H9 (cell line): ENCODE results near the gene RANGAP1. TPM values are rescaled to one million over a fixed set of nuclear protein-coding genes. Genes with fewer than 3 reads are reported as not detected.

Experiments
- DNase-seq: peaks from one replicate; pipeline ENCODE4 v3.0.0-alpha.2; 2017
- H2AFZ ChIP-seq: one replicate; pipeline ENCODE4 v1.6.1; 2013; ENCODE audit warnings: mild to moderate bottlenecking, low read length, control low read depth, moderate library complexity
- H2AK5ac ChIP-seq: 2 replicates; pipeline ENCODE4 v1.6.1; 2013; ENCODE audit warnings: low read length, control low read depth, mixed read lengths; ENCODE audit not compliant: insufficient read length
- H2BK120ac ChIP-seq: one replicate; pipeline ENCODE4 v1.6.1; 2013; ENCODE audit warnings: low read depth, mild to moderate bottlenecking, low read length, control low read depth, inconsistent platforms; ENCODE audit not compliant: poor library complexity, severe bottlenecking
- H2BK12ac ChIP-seq: 2 replicates; pipeline ENCODE4 v1.6.1; 2013; ENCODE audit warnings: low read length, control low read depth, mixed read lengths, low read depth; ENCODE audit not compliant: insufficient read length
- H2BK15ac ChIP-seq: 2 replicates; pipeline ENCODE4 v1.6.1; 2013; ENCODE audit warnings: low read depth, low read length, control low read depth
- H2BK20ac ChIP-seq: one replicate; pipeline ENCODE4 v1.6.1; 2013; ENCODE audit warnings: low read depth, mild to moderate bottlenecking, low read length, control low read depth, inconsistent platforms; ENCODE audit not compliant: poor library complexity, severe bottlenecking
- H2BK5ac ChIP-seq: 2 replicates; pipeline ENCODE4 v1.6.1; 2013; ENCODE audit warnings: low read length, control low read depth, mixed read lengths; ENCODE audit not compliant: insufficient read length
- H3K14ac ChIP-seq: 2 replicates; pipeline ENCODE4 v1.6.1; 2013; ENCODE audit warnings: low read length, control low read depth; ENCODE audit not compliant: insufficient read depth
- H3K18ac ChIP-seq: 2 replicates; pipeline ENCODE4 v1.6.1; 2013; ENCODE audit warnings: low read depth, mild to moderate bottlenecking, mixed read lengths, low read length, control low read depth; ENCODE audit not compliant: insufficient read length
- H3K23ac ChIP-seq: 2 replicates; pipeline ENCODE4 v1.6.1; 2013; ENCODE audit warnings: low read length, control low read depth, mixed read lengths, low read depth; ENCODE audit not compliant: insufficient read length
- H3K23me2 ChIP-seq: 2 replicates; pipeline ENCODE4 v1.6.1; 2013; ENCODE audit warnings: low read depth, mild to moderate bottlenecking, mixed read lengths, low read length, control low read depth; ENCODE audit not compliant: insufficient read length, poor library complexity, severe bottlenecking
- H3K27ac ChIP-seq: 2 replicates; pipeline ENCODE4 v1.5.1; 2013; ENCODE audit warnings: low read length, control low read depth, mixed read lengths, low read depth; ENCODE audit not compliant: insufficient read length
- H3K27me3 ChIP-seq: 2 replicates; pipeline ENCODE4 v1.6.1; 2013; ENCODE audit warnings: low read length, control low read depth, inconsistent platforms; ENCODE audit not compliant: insufficient read depth
- H3K4ac ChIP-seq: 2 replicates; pipeline ENCODE4 v1.6.1; 2013; ENCODE audit warnings: low read depth, mild to moderate bottlenecking, control low read depth, inconsistent platforms, low read length, moderate library complexity
- H3K4me1 ChIP-seq: 2 replicates; pipeline ENCODE4 v1.6.1; 2013; ENCODE audit warnings: low read length, control low read depth, inconsistent platforms; ENCODE audit not compliant: insufficient read depth
- H3K4me2 ChIP-seq: 2 replicates; pipeline ENCODE4 v1.6.1; 2013; ENCODE audit warnings: low read length, control low read depth, mixed read lengths; ENCODE audit not compliant: insufficient read length, insufficient read depth
- H3K56ac ChIP-seq: 2 replicates; pipeline ENCODE4 v1.6.1; 2013; ENCODE audit warnings: low read depth, mild to moderate bottlenecking, mixed read lengths, low read length, control low read depth; ENCODE audit not compliant: insufficient read length
- H3K79me1 ChIP-seq: 2 replicates; pipeline ENCODE4 v1.6.1; 2013; ENCODE audit warnings: low read depth, mild to moderate bottlenecking, moderate library complexity, low read length, control low read depth, inconsistent platforms; ENCODE audit not compliant: insufficient read depth, poor library complexity, severe bottlenecking
- H3K79me2 ChIP-seq: 2 replicates; pipeline ENCODE4 v1.6.1; 2013; ENCODE audit warnings: low read length, control low read depth, inconsistent platforms; ENCODE audit not compliant: insufficient read depth
- H3K9ac ChIP-seq: 2 replicates; pipeline ENCODE4 v1.6.1; 2013; ENCODE audit warnings: low read length, control low read depth, mixed read lengths; ENCODE audit not compliant: insufficient read length; ENCODE audit errors: extremely low read depth
- H3K9me3 ChIP-seq: one replicate; pipeline ENCODE4 v1.6.1; 2013; ENCODE audit warnings: low read depth, low read length, inconsistent platforms; ENCODE audit not compliant: control insufficient read depth
- H3T11ph ChIP-seq: one replicate; pipeline ENCODE4 v1.6.1; 2013; ENCODE audit warnings: mild to moderate bottlenecking, low read length, control low read depth, inconsistent platforms
- H4K20me1 ChIP-seq: one replicate; pipeline ENCODE4 v1.6.1; 2013; ENCODE audit not compliant: control insufficient read depth, insufficient read length, insufficient read depth
- H4K5ac ChIP-seq: 2 replicates; pipeline ENCODE4 v1.6.1; 2013; ENCODE audit warnings: low read depth, mild to moderate bottlenecking, mixed read lengths, low read length, control low read depth; ENCODE audit not compliant: insufficient read length
- H4K8ac ChIP-seq: replicated peaks from 2 replicates; pipeline ENCODE4 v1.6.1; 2013; ENCODE audit warnings: low read length, control low read depth, mixed read lengths, low read depth; ENCODE audit not compliant: insufficient read length
- H4K91ac ChIP-seq: 2 replicates; pipeline ENCODE4 v1.6.1; 2013; ENCODE audit warnings: low read depth, mild to moderate bottlenecking, moderate library complexity, mixed read lengths, low read length, control low read depth; ENCODE audit not compliant: insufficient read length
- H3K27ac Mint-ChIP-seq, 3 experiments: 2 replicates in 2 of 3; 3 replicates in 1 of 3; pipeline ENCODE4 v1.8.0; 2020 to 2021; ENCODE audit warnings: mixed read lengths in 3 of 3, mild to moderate bottlenecking in 1 of 3, moderate library complexity in 1 of 3
- H3K27me3 Mint-ChIP-seq: 2 replicates; pipeline ENCODE4 v1.8.0; 2021; ENCODE audit warnings: low read depth, mild to moderate bottlenecking, moderate library complexity, mixed read lengths
- H3K36me3 Mint-ChIP-seq, 3 experiments: 2 replicates in 2 of 3; 3 replicates in 1 of 3; pipeline ENCODE4 v1.8.0; 2020 to 2021; ENCODE audit warnings: low read depth in 3 of 3, mixed read lengths in 3 of 3; ENCODE audit not compliant: insufficient read depth in 1 of 3
- H3K4me1 Mint-ChIP-seq, 2 experiments: 2 replicates each; pipeline ENCODE4 v1.8.0; 2020; ENCODE audit warnings: mixed read lengths in 2 of 2
- H3K4me3 Mint-ChIP-seq, 2 experiments: 2 replicates in 1 of 2; 3 replicates in 1 of 2; pipeline ENCODE4 v1.8.0; 2020 to 2021; ENCODE audit warnings: mild to moderate bottlenecking in 2 of 2, mixed read lengths in 2 of 2, moderate library complexity in 1 of 2
- H3K9me3 Mint-ChIP-seq, 2 experiments: 2 replicates in 1 of 2; 3 replicates in 1 of 2; pipeline ENCODE4 v1.8.0; 2020; ENCODE audit warnings: mild to moderate bottlenecking in 2 of 2, mixed read lengths in 2 of 2, moderate library complexity in 1 of 2
- WGBS: extraction: QIAGEN DNeasy Blood & Tissue Kit; methylation state at CpG from one replicate; pipeline ENCODE4 v1.1.7; 2013; ENCODE audit warnings: missing lambda C conversion rate, low lambda C conversion rate, mixed read lengths; ENCODE audit not compliant: insufficient read length; ENCODE audit errors: extremely low coverage; 5-methylcytosine and 5-hydroxymethylcytosine counted together
- total RNA-seq: library from RNA; stranded (reverse); gene quantifications from 2 replicates; pipeline ENCODE4 v1.2.1, GENCODE V29; 2021
- TF ChIP-seq, protein P1 (sequence below): fragments of 200-600 bp; sonication (generic); conservative IDR thresholded peaks from 3 replicates; pipeline ENCODE4 v1.8.0; 2021; ENCODE audit warnings: antibody characterized with exemption, mild to moderate bottlenecking

Gene RANGAP1
- total RNA-seq, 1 experiment from 2014 or later, result 130 TPM

DNA sequence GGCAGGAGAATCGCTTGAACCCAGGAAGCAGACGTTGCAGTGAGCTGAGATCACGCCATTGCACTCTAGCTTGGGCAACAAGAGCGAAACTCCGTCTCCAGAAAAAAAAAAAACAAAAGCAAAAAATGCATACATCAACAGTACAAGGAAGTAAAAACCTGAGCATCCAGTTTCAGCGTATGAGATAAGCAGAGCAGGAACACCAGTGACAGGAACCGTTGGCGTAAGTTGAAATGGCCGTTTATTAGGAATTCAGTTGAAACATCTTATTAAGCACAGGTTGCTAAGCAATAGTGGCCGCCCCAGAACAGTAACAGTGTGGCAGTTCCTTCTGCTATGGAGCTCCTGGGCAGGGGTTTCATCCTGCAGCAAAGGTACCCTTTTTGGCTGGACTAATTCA, 84.8 kb downstream of the RANGAP1 start:
- no peaks in the 10 kb centered on the region for H4K20me1 ChIP-seq
- H3K23ac ChIP-seq, result no peak overlapping the region
- H2BK15ac ChIP-seq, result no peak overlapping the region
- no peak overlapping the region for H4K8ac ChIP-seq
- Mint-ChIP-seq H3K27me3 (peaks cover 57% of the 10 kb centered on the region), H3K27ac (no peak overlapping the region), H3K4me1 (peaks cover 13 to 27% of the 10 kb centered on the region in 2 experiments), H3K36me3 (0 out of 7 replicates have a peak, but pooled peaks cover 0 to 2% (median 0%) of the 10 kb centered on the region in 3 experiments), H3K4me3 (no peak overlapping the region), H3K9me3 (no peaks in the 10 kb centered on the region; a peak in 2 of 5 replicates)
- H3K27ac ChIP-seq, result no peak overlapping the region
- H3K4me2 ChIP-seq, result no peak overlapping the region
- no peak overlapping the region for H3T11ph ChIP-seq
- H4K5ac ChIP-seq, result no peak overlapping the region
- DNase-seq, result no peak
- no peak overlapping the region for H2AK5ac ChIP-seq
- no peak overlapping the region for H2BK12ac ChIP-seq
- peaks cover 3% of the 10 kb centered on the region; the same call in 1 of the 2 replicates for H3K27me3 ChIP-seq
- no peak overlapping the region for H3K9ac ChIP-seq
- no peak overlapping the region for H2BK20ac ChIP-seq
- no peaks in the 10 kb centered on the region for H3K79me2 ChIP-seq
- H3K4me1 ChIP-seq, result no peaks in the 10 kb centered on the region
- H3K56ac ChIP-seq, result no peak overlapping the region
- H2BK5ac ChIP-seq, result no peak overlapping the region
- peaks cover 23% of the 10 kb centered on the region for H3K23me2 ChIP-seq
- H4K91ac ChIP-seq, result no peak overlapping the region
- H3K14ac ChIP-seq, result no peak overlapping the region
- no peaks in the 10 kb centered on the region for H3K9me3 ChIP-seq
- TF ChIP-seq, protein P1, sequence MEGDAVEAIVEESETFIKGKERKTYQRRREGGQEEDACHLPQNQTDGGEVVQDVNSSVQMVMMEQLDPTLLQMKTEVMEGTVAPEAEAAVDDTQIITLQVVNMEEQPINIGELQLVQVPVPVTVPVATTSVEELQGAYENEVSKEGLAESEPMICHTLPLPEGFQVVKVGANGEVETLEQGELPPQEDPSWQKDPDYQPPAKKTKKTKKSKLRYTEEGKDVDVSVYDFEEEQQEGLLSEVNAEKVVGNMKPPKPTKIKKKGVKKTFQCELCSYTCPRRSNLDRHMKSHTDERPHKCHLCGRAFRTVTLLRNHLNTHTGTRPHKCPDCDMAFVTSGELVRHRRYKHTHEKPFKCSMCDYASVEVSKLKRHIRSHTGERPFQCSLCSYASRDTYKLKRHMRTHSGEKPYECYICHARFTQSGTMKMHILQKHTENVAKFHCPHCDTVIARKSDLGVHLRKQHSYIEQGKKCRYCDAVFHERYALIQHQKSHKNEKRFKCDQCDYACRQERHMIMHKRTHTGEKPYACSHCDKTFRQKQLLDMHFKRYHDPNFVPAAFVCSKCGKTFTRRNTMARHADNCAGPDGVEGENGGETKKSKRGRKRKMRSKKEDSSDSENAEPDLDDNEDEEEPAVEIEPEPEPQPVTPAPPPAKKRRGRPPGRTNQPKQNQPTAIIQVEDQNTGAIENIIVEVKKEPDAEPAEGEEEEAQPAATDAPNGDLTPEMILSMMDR, result no peak
- WGBS, result no CpG with 5 or more reads among the region's 10 CpGs
- H3K4ac ChIP-seq, result no peak overlapping the region
- no peak overlapping the region for H2AFZ ChIP-seq
- no peaks in the 10 kb centered on the region for H3K79me1 ChIP-seq
- H3K18ac ChIP-seq, result no peak overlapping the region
- H2BK120ac ChIP-seq, result no peak overlapping the region
